Measurements from ENCODE around the gene COMP.

DNA sequence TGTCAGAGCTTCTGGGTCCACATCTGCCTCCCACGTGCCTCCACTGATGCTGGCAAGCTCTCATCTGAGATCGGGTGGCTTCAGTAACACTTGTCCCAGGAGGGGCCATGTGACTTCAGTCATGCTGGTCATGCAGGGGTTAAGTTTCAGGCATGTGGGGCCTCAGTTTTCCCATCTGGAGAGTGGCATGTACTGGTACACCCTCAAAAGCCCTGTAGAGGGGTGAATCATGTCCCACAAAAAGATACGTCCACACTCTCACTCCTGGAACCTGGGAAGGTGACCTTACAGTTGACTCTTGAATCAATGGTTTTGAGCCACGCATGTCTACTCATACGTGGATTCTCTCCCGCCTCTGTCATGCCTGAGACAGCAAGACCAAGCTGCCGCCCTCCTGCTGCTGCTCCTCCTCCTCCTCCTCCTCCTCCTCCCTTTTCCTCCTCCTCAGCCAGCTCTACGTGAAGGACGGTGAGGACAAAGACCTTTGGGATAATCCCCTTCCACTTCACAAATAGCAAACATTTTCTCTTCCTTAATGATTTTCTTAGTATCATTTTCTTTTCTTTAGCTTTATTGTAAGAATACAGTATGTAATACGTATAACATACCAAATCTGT lies 53.7 kb downstream of the COMP start:
- TF ChIP-seq CTCF (conservative IDR thresholded peaks at IDR 0.05; ENCODE audit: low read length) (no peak), EZH2phosphoT487 (IDR thresholded peaks at IDR 0.05; ENCODE audit: borderline replicate concordance) (no peak)
